Naive thymus-derived CD4-positive, alpha-beta T cell (primary cell): Measurements from ENCODE around the gene GPR156. TPM values are rescaled to one million over a fixed set of nuclear protein-coding genes. Genes with fewer than 3 reads are reported as not detected.
A peak's percentile ranks its signal among the peaks of the same experiment; 100 is the strongest.
"Not testable (repeated sequence)": the region's sequence is repeated elsewhere in the genome, so short reads cannot be mapped to it uniquely, and the experiment has no call there.

Experiments used
- ATAC-seq: fragments of 150-1000 bp; cut with Tn5 transposase; 2 replicates; pipeline ENCODE4 v1.10.0; 2021; ENCODE audit warnings: mild to moderate bottlenecking, moderate library complexity
- CTCF ChIA-PET: fragments of 350-600 bp; sonication (Branson Sonifier 250); formaldehyde crosslinking; loops from one replicate; lab custom pipeline; 2021; ENCODE audit warnings: antibody characterized with exemption; lab: Charles Lee
- POLR2A ChIA-PET: fragments of 350-600 bp; sonication (Branson Sonifier 250); formaldehyde crosslinking; loops from one replicate; lab custom pipeline; 2021; ENCODE audit warnings: antibody characterized with exemption, inconsistent platforms; lab: Charles Lee
- DNase-seq, 9 donors: peaks; one replicate each; pipeline versions ENCODE4 v3.0.0 to v3.0.0-alpha.2; 2020 to 2022; ENCODE audit warnings: mixed read lengths in 1 of 9
- H3K27ac ChIP-seq: one replicate; pipeline ENCODE4 v1.7.0; 2013; ENCODE audit warnings: mild to moderate bottlenecking, low read depth, low read length, moderate library complexity
- H3K27me3 ChIP-seq, 2 donors: one replicate each; pipeline ENCODE4 v1.7.0; 2013; ENCODE audit warnings: low read length in 2 of 2, mild to moderate bottlenecking in 2 of 2, moderate library complexity in 2 of 2; ENCODE audit not compliant: control insufficient read depth in 2 of 2, insufficient read depth in 2 of 2
- H3K36me3 ChIP-seq, 3 experiments: 1 replicate in 2 of 3; 2 replicates in 1 of 3; pipeline ENCODE4 v1.7.0; 2013; ENCODE audit warnings: low read length in 3 of 3, mild to moderate bottlenecking in 3 of 3, moderate library complexity in 1 of 3; ENCODE audit not compliant: insufficient read depth in 3 of 3, control insufficient read depth in 2 of 3
- H3K4me1 ChIP-seq, 2 donors: one replicate each; pipeline ENCODE4 v1.7.0; 2013; ENCODE audit warnings: low read length in 2 of 2, mild to moderate bottlenecking in 2 of 2, moderate library complexity in 1 of 2; ENCODE audit not compliant: control insufficient read depth in 2 of 2, insufficient read depth in 2 of 2
- H3K4me3 ChIP-seq: 2 replicates; pipeline ENCODE4 v1.7.0; 2013; ENCODE audit warnings: mild to moderate bottlenecking, low read length
- H3K9me3 ChIP-seq, 3 experiments: 1 replicate in 2 of 3; 2 replicates in 1 of 3; pipeline ENCODE4 v1.7.0; 2013; ENCODE audit warnings: low read length in 3 of 3; ENCODE audit not compliant: control insufficient read depth in 2 of 3
- H3K27ac Mint-ChIP-seq, 9 donors: one replicate each; pipeline ENCODE4 v1.8.0; 2020 to 2022; ENCODE audit warnings: mixed read lengths in 9 of 9, mild to moderate bottlenecking in 8 of 9, moderate library complexity in 5 of 9, inconsistent platforms in 2 of 9
- H3K27me3 Mint-ChIP-seq, 5 donors: one replicate each; pipeline ENCODE4 v1.8.0; 2021 to 2022; ENCODE audit warnings: mixed read lengths in 5 of 5, mild to moderate bottlenecking in 1 of 5
- H3K36me3 Mint-ChIP-seq, 5 donors: one replicate each; pipeline ENCODE4 v1.8.0; 2020 to 2022; ENCODE audit warnings: mixed read lengths in 5 of 5, mild to moderate bottlenecking in 3 of 5, inconsistent platforms in 1 of 5
- H3K4me1 Mint-ChIP-seq, 7 donors: one replicate each; pipeline ENCODE4 v1.8.0; 2020 to 2022; ENCODE audit warnings: mixed read lengths in 7 of 7, mild to moderate bottlenecking in 3 of 7, inconsistent platforms in 1 of 7
- H3K4me3 Mint-ChIP-seq, 10 donors: one replicate each; pipeline ENCODE4 v1.8.0; 2020 to 2022; ENCODE audit warnings: mild to moderate bottlenecking in 10 of 10, mixed read lengths in 10 of 10, moderate library complexity in 6 of 10, inconsistent platforms in 2 of 10
- H3K9me3 Mint-ChIP-seq, 11 donors: one replicate each; pipeline ENCODE4 v1.8.0; 2020 to 2022; ENCODE audit warnings: mixed read lengths in 11 of 11, mild to moderate bottlenecking in 4 of 11, inconsistent platforms in 1 of 11, moderate library complexity in 1 of 11
- intact Hi-C, 2 donors: fragments of 100-400 bp; cut with micrococcal nuclease; formaldehyde crosslinking; loops; one replicate each; pipeline ENCODE4 v1.15.1; 2023
- polyA plus RNA-seq, 2 donors: library from polyadenylated mRNA; unstranded; fragments of 300-500 nt; fragmentation: Illumina TruSeq; gene quantifications; one replicate each; pipeline ENCODE4 v1.2.3, GENCODE V29; 2021
- total RNA-seq, 6 experiments: library from RNA in 5 of 6; stranded (reverse) in 5 of 6; gene quantifications; 1 replicate in 5 of 6; 2 replicates in 1 of 6; pipeline ENCODE4 v1.2.3 and lab custom pipeline; 2021 to 2026

Gene GPR156
- total and polyA plus RNA-seq, 7 experiments from 2014 or later, result 0.27 TPM; not detected in 6

DNA sequence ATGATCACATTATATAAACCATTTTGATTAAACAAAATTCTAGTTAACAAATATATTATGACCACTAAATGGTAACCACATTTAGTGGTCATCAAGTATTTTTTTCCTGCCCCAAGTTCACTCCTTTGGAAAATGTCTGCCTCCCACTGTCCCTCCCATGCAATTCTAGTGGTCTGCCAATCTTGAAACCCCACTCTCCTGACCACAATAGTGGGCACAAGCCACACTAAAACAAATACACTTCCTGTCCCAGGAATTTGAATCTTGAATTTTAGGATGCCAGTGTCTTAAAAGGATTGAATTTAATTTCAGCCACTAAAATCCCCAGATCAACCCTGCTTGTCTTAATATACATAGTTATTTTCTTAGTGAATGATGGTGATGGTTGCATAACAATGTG is 14.0 kb upstream of the GPR156 start:
- Mint-ChIP-seq H3K27me3 (peaks cover 0 to 21% (median 7%) of the 10 kb centered on the region in 5 donors), H3K9me3 (peaks cover 0 to 7% (median 0%) of the 10 kb centered on the region in 11 donors), H3K36me3 (no peaks in the 10 kb centered on the region), H3K4me1 (no peaks in the 10 kb centered on the region), H3K4me3 (no peak overlapping the region), H3K27ac (no peak overlapping the region)
- ChIA-PET POLR2A (no interaction called here), CTCF (no interaction called here)
- no peaks in the 10 kb centered on the region for H3K36me3 ChIP-seq
- ATAC-seq, result no peak
- H3K27ac ChIP-seq, result no peak overlapping the region
- H3K9me3 ChIP-seq, result no peaks in the 10 kb centered on the region
- no peaks in the 10 kb centered on the region for H3K27me3 ChIP-seq
- intact Hi-C loops, result no loop called here
- H3K4me3 ChIP-seq, result no peak overlapping the region
- H3K4me1 ChIP-seq, result no peaks in the 10 kb centered on the region
- no peak for DNase-seq

DNA sequence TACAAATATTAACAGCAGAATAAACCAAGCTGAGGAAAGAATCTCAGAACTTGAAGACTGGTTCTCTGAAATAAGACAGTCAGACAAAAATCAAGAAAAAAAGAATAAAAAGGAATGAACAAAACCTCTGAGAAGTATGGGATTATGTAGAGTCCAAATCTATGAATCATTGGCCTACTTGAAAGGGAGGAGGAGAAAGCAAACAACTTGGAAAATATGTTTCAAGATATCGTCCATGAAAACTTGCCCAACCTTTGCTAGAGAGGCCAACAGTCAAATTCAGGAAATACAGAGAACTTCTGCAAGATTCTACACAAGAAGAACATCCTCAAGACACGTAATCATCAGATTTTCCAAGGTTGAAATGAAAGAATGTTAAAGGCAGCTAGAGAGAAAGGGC is 6.5 kb upstream of the GPR156 start:
- H3K4me3 Mint-ChIP-seq, H3K9me3 ChIP-seq, intact Hi-C loops, H3K27ac Mint-ChIP-seq, CTCF ChIA-PET, POLR2A ChIA-PET, H3K36me3 ChIP-seq, H3K4me3 ChIP-seq, DNase-seq, H3K27ac ChIP-seq, H3K4me1 ChIP-seq, H3K27me3 ChIP-seq, ATAC-seq, H3K4me1 Mint-ChIP-seq: not testable (repeated sequence)
- peaks cover 0 to 10% (median 2%) of the 10 kb centered on the region in 5 donors for H3K36me3 Mint-ChIP-seq
- H3K9me3 Mint-ChIP-seq, result peaks cover 0 to 36% (median 16%) of the 10 kb centered on the region in 11 donors
- H3K27me3 Mint-ChIP-seq, result peaks cover 24 to 47% (median 35%) of the 10 kb centered on the region in 5 donors

DNA sequence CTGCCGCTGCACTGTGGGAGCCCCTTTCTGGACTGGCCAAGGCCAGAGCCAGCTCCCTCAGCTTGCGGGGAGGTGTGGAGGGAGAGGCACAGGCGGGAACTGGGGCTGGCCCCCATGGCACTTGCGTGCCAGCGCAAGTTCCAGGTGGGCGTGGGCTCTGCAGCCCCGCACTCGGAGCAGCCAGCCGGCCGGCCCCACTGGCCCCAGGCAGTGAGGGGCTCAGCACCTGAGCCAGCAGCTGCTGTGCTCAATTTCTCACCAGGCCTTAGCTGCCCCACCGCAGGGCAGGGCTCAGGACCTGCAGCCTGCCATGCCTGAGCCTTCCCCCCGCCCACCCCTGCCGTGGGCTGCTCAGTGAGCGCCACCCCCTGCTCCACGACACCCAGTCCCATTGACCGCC is 4.6 kb upstream of the GPR156 start:
- ATAC-seq (no peak), DNase-seq (no peak)
- H3K9me3 Mint-ChIP-seq, result peaks cover 0 to 35% (median 16%) of the 10 kb centered on the region in 11 donors
- no peak overlapping the region for H3K27ac ChIP-seq
- H3K4me3 ChIP-seq, result no peak overlapping the region
- no peaks in the 10 kb centered on the region for H3K27me3 ChIP-seq
- no peaks in the 10 kb centered on the region for H3K36me3 ChIP-seq
- no peak overlapping the region for H3K4me3 Mint-ChIP-seq
- no peaks in the 10 kb centered on the region for H3K4me1 ChIP-seq
- peaks cover 32 to 61% (median 48%) of the 10 kb centered on the region in 5 donors for H3K27me3 Mint-ChIP-seq
- CTCF ChIA-PET, result no interaction called here
- POLR2A ChIA-PET, result no interaction called here
- intact Hi-C loops, result no loop called here
- peaks cover 0 to 10% (median 2%) of the 10 kb centered on the region in 5 donors for H3K36me3 Mint-ChIP-seq
- H3K9me3 ChIP-seq, result no peaks in the 10 kb centered on the region
- H3K4me1 Mint-ChIP-seq, result peaks cover 0 to 6% (median 4%) of the 10 kb centered on the region in 7 donors
- no peak overlapping the region for H3K27ac Mint-ChIP-seq

DNA sequence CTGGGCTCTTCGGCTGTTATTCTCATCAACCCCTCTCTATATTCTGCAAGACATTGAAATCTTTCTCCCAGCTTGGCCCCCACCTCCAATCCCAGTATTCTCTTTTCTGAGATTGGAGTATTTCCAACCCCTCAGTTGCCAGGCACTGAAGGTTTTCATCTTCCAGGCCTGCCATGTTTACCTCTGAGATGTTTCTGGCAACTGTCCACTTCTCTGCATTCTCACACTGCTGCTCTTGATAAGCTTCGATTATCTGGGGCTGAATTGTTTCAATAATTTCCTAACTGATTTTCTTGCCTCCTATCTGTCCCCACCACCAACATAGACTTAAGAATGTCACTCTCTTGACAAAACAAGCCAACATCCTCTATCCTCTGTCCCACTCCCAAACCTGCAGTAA is 1.4 kb upstream of the GPR156 start:
- ATAC-seq (no peak), DNase-seq (no peak)
- H3K4me3 Mint-ChIP-seq, result peak overlapping the region in 5 of 10 donors; percentile 5 to 76 (median 33)
- peaks cover 0 to 9% (median 4%) of the 10 kb centered on the region in 7 donors for H3K4me1 Mint-ChIP-seq
- H3K27me3 Mint-ChIP-seq, result peaks cover 50 to 68% (median 54%) of the 10 kb centered on the region in 5 donors
- intact Hi-C loops, result no loop called here
- no peaks in the 10 kb centered on the region for H3K27me3 ChIP-seq
- no peaks in the 10 kb centered on the region for H3K4me1 ChIP-seq
- H3K4me3 ChIP-seq, result no peak overlapping the region
- H3K36me3 ChIP-seq, result no peaks in the 10 kb centered on the region
- ChIA-PET POLR2A (no interaction called here), CTCF (no interaction called here)
- no peak overlapping the region for H3K27ac Mint-ChIP-seq
- no peaks in the 10 kb centered on the region for H3K9me3 ChIP-seq
- no peak overlapping the region for H3K27ac ChIP-seq
- peaks cover 0 to 4% (median 0%) of the 10 kb centered on the region in 5 donors for H3K36me3 Mint-ChIP-seq
- H3K9me3 Mint-ChIP-seq, result peaks cover 0 to 15% (median 2%) of the 10 kb centered on the region in 11 donors

DNA sequence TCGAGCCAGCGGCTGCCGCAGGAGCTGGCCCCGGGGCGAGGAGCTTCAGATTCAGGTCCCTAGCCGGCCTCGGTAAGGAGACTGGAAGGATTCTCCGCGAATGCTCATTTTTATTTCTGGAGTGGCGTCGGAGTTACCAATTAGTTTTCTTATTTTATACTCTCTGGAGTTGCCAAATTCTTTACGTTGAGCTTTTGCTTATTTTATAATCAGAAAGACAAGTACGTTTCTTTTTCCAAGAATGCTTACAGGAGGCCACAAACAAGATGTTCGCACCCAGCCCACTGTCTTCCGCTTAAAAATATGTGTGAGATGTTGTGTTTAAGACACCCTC is 453 bp upstream of the GPR156 start:
- peaks cover 0 to 9% (median 0%) of the 10 kb centered on the region in 11 donors for H3K9me3 Mint-ChIP-seq

DNA sequence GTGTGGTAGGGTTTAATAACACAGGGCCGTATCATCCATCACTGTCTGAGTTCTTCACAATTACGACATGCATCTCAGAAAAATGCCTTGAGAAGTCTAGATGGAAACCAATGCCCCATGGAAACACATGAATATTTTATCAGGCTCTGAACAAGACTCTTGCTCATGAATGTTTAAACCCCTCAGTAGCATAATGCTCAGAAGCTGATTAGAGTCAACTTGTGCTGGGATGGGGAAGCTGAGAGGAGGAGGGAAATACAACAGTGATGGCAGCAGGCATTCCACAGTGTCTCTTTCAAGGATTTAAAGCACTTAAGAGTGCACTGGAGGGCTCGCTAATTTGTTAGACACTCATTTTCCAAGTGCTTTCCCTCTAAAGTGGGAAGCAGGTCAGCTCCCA is 3.8 kb downstream of the GPR156 start:
- CTCF ChIA-PET, result no interaction called here

More for the DNA sequence above, 453 bp upstream of the GPR156 start:
- H3K4me1 ChIP-seq, result no peaks in the 10 kb centered on the region
- no peak overlapping the region for H3K4me3 ChIP-seq
- Mint-ChIP-seq H3K4me3 (peak overlapping the region in 4 of 10 donors; percentile 40 to 55 (median 45)), H3K27me3 (peaks cover 55 to 74% (median 64%) of the 10 kb centered on the region in 5 donors), H3K27ac (no peak overlapping the region), H3K4me1 (peaks cover 0 to 9% (median 4%) of the 10 kb centered on the region in 7 donors), H3K36me3 (peaks cover 0 to 4% (median 0%) of the 10 kb centered on the region in 5 donors)
- DNase-seq (no peak), ATAC-seq (no peak)
- CTCF ChIA-PET, result no interaction called here
- H3K9me3 ChIP-seq, result no peaks in the 10 kb centered on the region
- intact Hi-C loops, result no loop called here
- H3K27me3 ChIP-seq, result no peaks in the 10 kb centered on the region
- H3K27ac ChIP-seq, result no peak overlapping the region
- POLR2A ChIA-PET, result no interaction called here
- no peaks in the 10 kb centered on the region for H3K36me3 ChIP-seq

DNA sequence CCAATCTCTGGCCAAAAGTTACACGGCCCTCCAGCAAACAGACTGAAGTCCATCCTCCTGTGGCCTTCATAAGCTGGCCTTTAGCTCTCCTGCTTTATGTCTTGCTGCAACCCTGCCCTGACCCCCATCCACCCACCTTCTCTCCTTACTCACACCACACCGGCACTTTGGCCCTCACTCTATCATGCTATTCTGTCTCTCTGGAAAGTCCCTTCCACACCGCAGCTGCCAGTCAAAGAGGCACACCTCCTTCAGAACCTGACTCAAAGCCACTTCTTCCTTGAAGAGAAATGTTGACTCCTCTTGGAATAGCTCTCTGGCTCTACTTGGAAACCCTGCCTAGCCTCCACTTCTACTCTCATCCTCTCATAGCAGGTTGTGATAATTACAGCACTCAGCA is 4.5 kb downstream of the GPR156 start:
- ChIA-PET POLR2A (no interaction called here), CTCF (no interaction called here)
- Mint-ChIP-seq H3K27me3 (peaks cover 61 to 74% (median 64%) of the 10 kb centered on the region in 5 donors), H3K9me3 (peaks cover 0 to 1% (median 0%) of the 10 kb centered on the region in 11 donors), H3K4me1 (peaks cover 0 to 6% (median 0%) of the 10 kb centered on the region in 7 donors), H3K4me3 (no peak overlapping the region), H3K27ac (no peak overlapping the region), H3K36me3 (no peaks in the 10 kb centered on the region)
- no peaks in the 10 kb centered on the region for H3K27me3 ChIP-seq
- no peak overlapping the region for H3K27ac ChIP-seq
- intact Hi-C loops, result no loop called here
- H3K9me3 ChIP-seq, result no peaks in the 10 kb centered on the region
- no peak overlapping the region for H3K4me3 ChIP-seq
- no peak for ATAC-seq
- no peaks in the 10 kb centered on the region for H3K4me1 ChIP-seq
- H3K36me3 ChIP-seq, result no peaks in the 10 kb centered on the region
- DNase-seq, result no peak

More for the DNA sequence above, 3.8 kb downstream of the GPR156 start:
- H3K9me3 ChIP-seq, result no peaks in the 10 kb centered on the region
- H3K4me3 ChIP-seq, result no peak overlapping the region
- no peaks in the 10 kb centered on the region for H3K36me3 ChIP-seq
- H3K4me1 ChIP-seq, result no peaks in the 10 kb centered on the region
- Mint-ChIP-seq H3K36me3 (no peaks in the 10 kb centered on the region), H3K4me3 (no peak overlapping the region), H3K27ac (no peak overlapping the region), H3K27me3 (peaks cover 62 to 74% (median 70%) of the 10 kb centered on the region in 5 donors), H3K4me1 (peaks cover 0 to 9% (median 0%) of the 10 kb centered on the region in 7 donors), H3K9me3 (no peaks in the 10 kb centered on the region)
- no peak overlapping the region for H3K27ac ChIP-seq
- POLR2A ChIA-PET, result no interaction called here
- no peak for DNase-seq
- no peak for ATAC-seq
- no peaks in the 10 kb centered on the region for H3K27me3 ChIP-seq
- intact Hi-C loops, result no loop called here
